Activated naive CD8-positive, alpha-beta T cell treated with anti-CD3 and anti-CD28 coated beads, Interleukin-2, amount 10 ng/mL, durations not matched to agents 7 days and 5 days (primary cell): ENCODE measurements around the gene RMRP. TPM values are rescaled to one million over a fixed set of nuclear protein-coding genes. Genes with fewer than 3 reads are reported as not detected.
"Not testable (repeated sequence)": the region's sequence is repeated elsewhere in the genome, so short reads cannot be mapped to it uniquely, and the experiment has no call there.

Experiments
- ATAC-seq: fragments of 150-1000 bp; cut with Tn5 transposase; one replicate; pipeline ENCODE4 v1.10.0; 2021; ENCODE audit warnings: low read depth, moderate library complexity
- POLR2A ChIA-PET: fragments of 350-600 bp; sonication (Branson Sonifier 250); formaldehyde crosslinking; loops from one replicate; lab custom pipeline; 2021; ENCODE audit warnings: antibody characterized with exemption; lab: Charles Lee
- DNase-seq: peaks from one replicate; pipeline ENCODE4 v3.0.0; 2021
- H3K27ac Mint-ChIP-seq: one replicate; pipeline ENCODE4 v1.8.0; 2022; ENCODE audit warnings: mild to moderate bottlenecking, mixed read lengths
- H3K27me3 Mint-ChIP-seq: one replicate; pipeline ENCODE4 v1.8.0; 2022; ENCODE audit warnings: mild to moderate bottlenecking, moderate library complexity, mixed read lengths
- H3K36me3 Mint-ChIP-seq: one replicate; pipeline ENCODE4 v1.8.0; 2021; ENCODE audit warnings: mild to moderate bottlenecking, mixed read lengths
- H3K4me1 Mint-ChIP-seq: one replicate; pipeline ENCODE4 v1.8.0; 2021; ENCODE audit warnings: mixed read lengths
- H3K4me3 Mint-ChIP-seq: one replicate; pipeline ENCODE4 v1.8.0; 2022; ENCODE audit warnings: mild to moderate bottlenecking, moderate library complexity, mixed read lengths
- H3K9me3 Mint-ChIP-seq: one replicate; pipeline ENCODE4 v1.8.0; 2021; ENCODE audit warnings: mixed read lengths
- total RNA-seq, 2 experiments: library from RNA; stranded (reverse); gene quantifications; one replicate each; pipeline ENCODE4 v1.2.3, GENCODE V29; 2021

RMRP gene
- total RNA-seq, 2 experiments from 2014 or later: 10,447 to 10,452 TPM

DNA sequence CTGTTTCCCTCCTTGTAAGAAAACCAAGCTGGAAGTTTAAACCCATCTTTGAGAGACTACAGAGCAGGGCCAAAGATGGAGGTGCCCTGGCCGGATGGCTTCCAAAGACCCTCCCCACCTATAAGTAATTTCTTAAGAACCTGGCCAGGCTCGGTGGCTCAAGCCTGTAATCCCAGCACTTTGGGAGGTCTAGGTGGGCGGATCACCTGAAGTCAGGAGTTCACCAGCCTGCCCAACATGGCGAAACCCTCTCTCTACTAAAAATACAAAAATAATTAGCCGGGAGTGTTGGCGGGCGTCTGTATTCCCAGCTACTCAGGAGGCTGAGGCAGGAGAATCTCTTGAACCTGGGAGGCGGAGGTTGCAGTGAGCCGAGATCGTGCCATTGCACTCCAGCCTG, 12.1 kb downstream of the RMRP start:
- Mint-ChIP-seq H3K36me3 (peaks cover 37% of the 10 kb centered on the region), H3K4me1 (peaks cover 44% of the 10 kb centered on the region), H3K27ac (peak overlapping the region; percentile 90), H3K4me3 (peak overlapping the region; percentile 87)
- not testable (repeated sequence) for H3K9me3 Mint-ChIP-seq, H3K27me3 Mint-ChIP-seq, DNase-seq, ATAC-seq
- POLR2A ChIA-PET: interaction anchor here (0.7 to 9.1 kb wide), 12 partner anchors 15 to 168 kb away, joined by 3 to 214 read pairs (median 8); partner anchors contain the start of genes ARHGEF39, CCDC107, CD72 and CREB3

DNA sequence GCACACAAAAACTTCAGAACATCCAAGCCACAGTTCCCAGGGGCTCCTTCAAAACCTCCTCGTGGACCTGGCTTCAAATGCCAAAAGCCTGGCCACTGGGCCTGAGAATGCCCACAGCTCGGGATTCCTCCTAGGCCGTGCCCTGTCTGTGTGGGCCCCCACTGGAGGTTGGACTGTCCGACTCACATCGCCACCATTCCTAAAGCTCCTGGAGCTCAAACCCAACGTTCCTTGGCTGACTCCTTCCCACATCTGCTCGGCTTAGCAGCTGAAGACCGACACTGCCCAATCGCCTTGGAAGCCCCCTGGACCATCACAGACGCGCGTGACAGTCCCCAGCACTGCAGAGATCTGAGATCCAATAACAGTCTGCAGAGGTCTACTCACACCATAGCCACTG, 14.8 kb downstream of the RMRP start:
- DNase-seq: no peak
- no peaks in the 10 kb centered on the region for H3K27me3 Mint-ChIP-seq
- POLR2A ChIA-PET: interaction anchor here (9.1 kb wide), 1 partner anchor 23 kb away, joined by 166 read pairs; the partner anchor contains the start of gene CD72
- H3K36me3 Mint-ChIP-seq: peaks cover 35% of the 10 kb centered on the region
- peaks cover 49% of the 10 kb centered on the region for H3K4me1 Mint-ChIP-seq
- no peak for ATAC-seq
- no peak overlapping the region for H3K27ac Mint-ChIP-seq
- H3K4me3 Mint-ChIP-seq: no peak overlapping the region
- H3K9me3 Mint-ChIP-seq: peaks cover 2% of the 10 kb centered on the region

DNA sequence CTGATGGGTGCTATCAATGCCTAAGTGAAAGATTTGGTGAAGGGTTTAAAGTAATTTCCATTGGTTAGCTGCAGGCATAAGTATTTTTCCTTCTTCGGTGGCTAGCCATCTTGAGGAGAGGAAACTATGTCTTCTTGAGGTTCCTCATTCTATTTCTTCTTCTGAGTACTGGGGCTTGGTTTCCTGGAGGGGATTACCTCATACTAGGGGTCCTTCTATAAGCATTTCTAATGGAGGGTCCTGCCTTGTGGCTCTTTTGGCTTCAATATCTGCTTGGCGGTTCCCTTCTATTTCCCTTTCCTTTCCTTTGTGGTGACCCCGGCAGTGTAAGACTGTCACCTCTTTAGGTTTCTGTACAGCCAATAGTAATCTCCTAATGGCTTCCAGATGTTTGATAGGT, 16.3 kb downstream of the RMRP start:
- Mint-ChIP-seq H3K27ac (peak overlapping the region; percentile 74), H3K36me3 (peaks cover 40% of the 10 kb centered on the region), H3K4me1 (peaks cover 50% of the 10 kb centered on the region), H3K4me3 (peak overlapping the region; percentile 28)
- POLR2A ChIA-PET: interaction anchor here (3.1 kb wide), 1 partner anchor 21 kb away, joined by 22 read pairs; no protein-coding TSS in a partner anchor
- H3K27me3 Mint-ChIP-seq, H3K9me3 Mint-ChIP-seq, ATAC-seq, DNase-seq: not testable (repeated sequence)

DNA sequence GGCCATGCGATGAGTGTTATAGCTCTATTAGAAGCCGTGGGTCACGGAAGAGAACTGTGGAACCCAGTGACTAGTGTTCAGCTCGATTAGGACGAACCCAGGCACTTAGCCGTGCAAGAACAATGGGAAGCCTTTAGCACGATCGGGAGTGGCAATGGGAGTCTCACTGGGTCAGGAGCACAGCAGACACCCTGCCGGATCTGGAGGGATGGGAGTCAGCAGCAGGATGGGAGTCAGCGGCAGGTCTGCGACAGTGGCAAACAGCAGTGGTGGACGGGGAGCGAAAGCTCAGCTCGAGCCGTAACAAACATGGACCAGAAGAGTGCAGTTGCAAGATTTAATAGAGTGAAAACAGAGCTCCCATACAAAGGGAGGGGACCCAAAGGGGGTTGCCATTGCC, 17.4 kb downstream of the RMRP start:
- H3K4me3 Mint-ChIP-seq, DNase-seq, H3K9me3 Mint-ChIP-seq, ATAC-seq, H3K27me3 Mint-ChIP-seq: not testable (repeated sequence)
- Mint-ChIP-seq H3K36me3 (peaks cover 41% of the 10 kb centered on the region), H3K4me1 (peaks cover 58% of the 10 kb centered on the region), H3K27ac (peak overlapping the region; percentile 62)
- POLR2A ChIA-PET: interaction anchor here (1.3 to 3.1 kb wide), 3 partner anchors 20 to 29 kb away, joined by 4 to 22 read pairs (median 5); no protein-coding TSS in a partner anchor

DNA sequence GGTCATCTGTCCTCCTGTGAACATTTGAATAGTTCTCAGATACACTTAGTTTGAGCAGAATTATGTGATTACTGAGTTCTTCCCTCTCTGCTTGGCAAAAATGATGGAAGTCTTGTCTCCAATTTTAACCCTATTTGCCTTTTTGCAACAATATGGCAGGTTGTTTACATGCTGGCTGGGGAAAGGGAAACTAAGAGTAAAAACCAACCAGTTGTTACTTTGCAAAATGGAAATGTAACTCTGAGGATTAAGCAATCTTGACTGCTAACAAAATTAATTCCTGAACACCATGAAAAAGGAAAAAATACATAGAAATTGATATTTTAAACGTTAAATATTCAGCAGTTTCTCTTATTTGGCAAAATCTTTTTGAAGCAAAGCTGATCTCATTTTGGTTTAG, 18.2 kb downstream of the RMRP start:
- peaks cover 40% of the 10 kb centered on the region for H3K36me3 Mint-ChIP-seq
- peak; percentile 31 for ATAC-seq
- POLR2A ChIA-PET: interaction anchor here (0.7 to 3.1 kb wide), 8 partner anchors 7 to 1002 kb away, joined by 3 to 22 read pairs (median 4); partner anchors contain the start of gene SIGMAR1

DNA sequence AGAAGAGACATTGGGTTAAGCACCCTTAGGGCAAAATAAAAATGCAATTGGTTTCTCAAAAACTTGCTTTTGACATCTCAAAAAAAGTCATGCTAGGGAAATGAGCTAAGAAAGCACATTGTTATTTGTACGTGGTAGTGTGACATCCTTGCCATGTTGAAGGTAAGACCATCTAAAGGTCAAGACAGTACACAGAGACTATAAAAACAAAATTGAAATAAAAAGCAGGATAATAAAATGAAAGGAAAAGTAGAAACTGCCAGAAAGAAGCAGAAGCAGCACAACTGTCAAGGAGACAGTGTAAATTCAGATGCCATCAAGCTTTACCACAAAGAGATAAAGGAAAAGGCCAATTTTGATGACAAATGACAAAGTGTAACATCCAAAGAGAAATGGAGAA, 18.6 kb downstream of the RMRP start:
- not testable (repeated sequence) for H3K27me3 Mint-ChIP-seq, H3K9me3 Mint-ChIP-seq, DNase-seq
- Mint-ChIP-seq H3K4me3 (peak overlapping the region; percentile 56), H3K4me1 (peaks cover 51% of the 10 kb centered on the region), H3K36me3 (peaks cover 36% of the 10 kb centered on the region), H3K27ac (peak overlapping the region; percentile 87)
- ATAC-seq: peak; percentile 63
- POLR2A ChIA-PET: interaction anchor here (0.7 to 3.1 kb wide), 7 partner anchors 8 to 1002 kb away, joined by 3 to 22 read pairs (median 3); partner anchors contain the start of gene SIGMAR1

More for the DNA sequence above, 18.2 kb downstream of the RMRP start:
- Mint-ChIP-seq H3K27me3 (no peaks in the 10 kb centered on the region), H3K4me1 (peaks cover 55% of the 10 kb centered on the region), H3K4me3 (peak overlapping the region; percentile 56), H3K27ac (peak overlapping the region; percentile 87), H3K9me3 (peaks cover 2% of the 10 kb centered on the region)
- DNase-seq: no peak

DNA sequence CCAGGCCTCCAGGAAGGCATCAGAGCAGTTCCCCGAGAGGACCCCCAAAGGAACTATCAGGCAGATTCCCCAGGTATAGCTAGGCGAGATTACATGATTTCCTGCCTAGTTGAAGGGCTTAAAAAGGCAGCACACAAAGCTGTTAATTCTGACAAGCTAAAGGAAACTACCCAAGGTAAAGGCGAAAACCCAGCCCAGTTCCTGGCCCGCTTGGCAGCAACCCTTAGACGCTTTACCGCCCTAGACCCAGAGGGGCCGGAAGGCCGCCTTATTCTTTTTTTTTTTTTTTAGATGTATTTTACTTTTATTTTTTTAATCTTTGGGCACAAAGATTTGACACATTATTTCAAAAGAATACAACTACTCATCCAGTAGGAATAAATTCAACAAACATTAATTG, 19.1 kb downstream of the RMRP start:
- ATAC-seq: peak; percentile 81
- peak overlapping the region; percentile 56 for H3K4me3 Mint-ChIP-seq
- DNase-seq: not testable (repeated sequence)

DNA sequence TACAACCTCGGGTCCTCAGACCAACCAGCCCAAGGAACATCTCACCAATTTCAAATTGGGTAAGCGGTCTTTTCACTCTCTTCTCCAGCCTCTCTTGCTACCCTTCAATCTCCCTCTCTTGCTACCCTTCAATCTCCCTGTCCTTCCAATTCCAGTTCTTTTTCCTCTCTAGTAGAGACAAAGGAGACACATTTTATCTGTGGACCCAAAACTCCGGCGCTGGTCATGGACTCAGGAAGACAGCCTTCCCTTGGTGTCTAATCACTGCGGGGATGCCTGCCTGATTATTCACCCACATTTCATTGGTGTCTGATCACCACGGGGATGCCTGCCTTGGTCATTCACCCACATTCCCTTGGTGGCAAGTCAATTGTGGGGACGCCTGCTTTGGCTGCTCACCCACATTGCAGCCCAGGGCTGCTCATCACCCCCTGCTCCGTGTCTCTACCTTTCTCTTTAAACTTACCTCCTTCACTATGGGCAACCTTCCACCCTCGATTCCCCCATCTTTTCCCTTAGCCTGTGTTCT, 20.3 kb downstream of the RMRP start:
- H3K9me3 Mint-ChIP-seq, POLR2A ChIA-PET, H3K4me3 Mint-ChIP-seq, H3K27ac Mint-ChIP-seq, DNase-seq, H3K27me3 Mint-ChIP-seq, ATAC-seq: not testable (repeated sequence)
- H3K36me3 Mint-ChIP-seq: peaks cover 28% of the 10 kb centered on the region
- peaks cover 43% of the 10 kb centered on the region for H3K4me1 Mint-ChIP-seq

More for the DNA sequence above, 19.1 kb downstream of the RMRP start:
- peaks cover 35% of the 10 kb centered on the region for H3K36me3 Mint-ChIP-seq
- peaks cover 51% of the 10 kb centered on the region for H3K4me1 Mint-ChIP-seq
- not testable (repeated sequence) for H3K9me3 Mint-ChIP-seq, H3K27me3 Mint-ChIP-seq
- peak overlapping the region; percentile 87 for H3K27ac Mint-ChIP-seq
- POLR2A ChIA-PET: interaction anchor here (0.6 to 3.1 kb wide), 9 partner anchors 8 to 1001 kb away, joined by 3 to 22 read pairs (median 4); partner anchors contain the start of genes SIGMAR1 and SIT1

DNA sequence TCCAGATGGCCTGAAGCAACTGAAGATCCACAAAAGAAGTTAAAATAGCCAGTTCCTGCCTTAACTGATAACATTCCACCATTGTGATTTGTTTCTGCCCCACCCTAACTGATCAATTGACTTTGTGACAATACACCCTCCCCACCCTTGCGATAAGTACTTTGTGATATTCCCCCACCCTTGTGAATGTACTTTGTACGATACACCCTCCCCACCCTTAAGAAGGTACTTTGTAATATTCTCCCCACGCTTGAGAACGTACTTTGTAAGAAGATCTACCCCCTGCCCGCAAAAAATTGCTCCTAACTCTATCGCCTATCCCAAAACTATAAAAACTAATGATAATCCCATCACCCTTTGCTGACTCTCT, 21.0 kb downstream of the RMRP start:
- not testable (repeated sequence) for H3K4me3 Mint-ChIP-seq, H3K9me3 Mint-ChIP-seq, DNase-seq, H3K27me3 Mint-ChIP-seq, ATAC-seq, H3K27ac Mint-ChIP-seq
- peaks cover 43% of the 10 kb centered on the region for H3K4me1 Mint-ChIP-seq
- POLR2A ChIA-PET: interaction anchor here (2.0 kb wide), 1 partner anchor 10 kb away, joined by 6 read pairs; no protein-coding TSS in a partner anchor
- peaks cover 28% of the 10 kb centered on the region for H3K36me3 Mint-ChIP-seq

DNA sequence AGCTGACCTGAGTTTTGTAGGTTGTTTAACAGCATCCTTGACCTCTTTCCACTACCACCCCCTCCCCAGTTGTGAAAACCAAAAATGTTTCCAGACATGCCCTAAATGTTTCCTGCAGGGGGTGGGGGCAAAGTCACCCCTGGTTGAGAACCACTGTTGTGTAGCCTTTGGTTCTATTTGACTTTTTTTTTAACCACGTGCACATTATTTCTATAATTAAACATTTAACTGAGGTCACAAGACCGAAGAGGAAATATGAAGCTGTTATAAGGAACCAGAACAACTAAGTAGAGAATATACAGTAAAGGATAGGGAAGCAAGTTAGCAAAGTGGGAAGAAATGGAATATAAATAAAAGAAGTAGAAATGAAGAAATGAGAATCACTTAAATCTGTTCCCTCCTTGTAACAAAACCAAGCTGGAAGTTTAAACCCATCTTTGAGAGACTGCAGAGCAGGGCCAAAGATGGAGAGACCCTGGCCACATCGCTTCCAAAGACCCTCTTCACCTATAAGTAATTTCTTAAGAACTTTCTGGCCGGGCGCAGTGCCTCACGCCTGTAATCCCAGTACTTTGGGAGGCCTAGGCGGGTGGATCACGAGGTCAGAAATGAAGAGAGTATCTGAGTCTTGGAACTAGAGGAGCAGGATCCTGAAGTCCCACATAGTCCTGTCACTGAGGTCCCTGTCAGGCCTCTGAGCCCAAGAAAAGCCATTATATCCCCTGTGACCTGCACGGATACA, 21.5 kb downstream of the RMRP start:
- Mint-ChIP-seq H3K9me3 (peaks cover 2% of the 10 kb centered on the region), H3K36me3 (peaks cover 24% of the 10 kb centered on the region), H3K4me3 (peak overlapping the region; percentile 7), H3K27ac (peak overlapping the region; percentile 19), H3K4me1 (peaks cover 39% of the 10 kb centered on the region), H3K27me3 (no peaks in the 10 kb centered on the region)
- POLR2A ChIA-PET: interaction anchor here (0.7 to 2.0 kb wide), 3 partner anchors 11 to 13 kb away, joined by 3 to 6 read pairs (median 4); no protein-coding TSS in a partner anchor
- ATAC-seq (no peak), DNase-seq (no peak)

DNA sequence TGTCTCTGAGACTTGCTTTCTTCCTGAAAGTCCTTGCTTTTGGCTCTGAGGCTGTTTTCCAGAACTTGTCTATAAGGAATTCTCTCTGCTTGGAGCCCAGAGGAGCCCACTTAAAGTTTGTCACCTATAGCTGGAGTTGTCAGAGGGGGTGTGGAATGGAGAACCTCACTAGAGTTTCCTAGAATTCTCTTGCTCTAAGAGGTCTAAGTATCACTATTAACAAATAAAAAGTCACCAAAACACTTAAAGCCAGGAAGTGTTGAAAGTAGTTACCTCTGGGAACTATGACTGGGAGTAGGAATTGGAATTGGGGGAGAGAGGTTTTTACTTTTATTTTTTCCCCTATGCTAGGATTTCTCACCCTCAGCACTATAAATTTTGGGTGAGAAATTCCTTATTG, 22.1 kb downstream of the RMRP start:
- H3K27ac Mint-ChIP-seq: no peak overlapping the region
- H3K4me1 Mint-ChIP-seq: peaks cover 33% of the 10 kb centered on the region
- no peaks in the 10 kb centered on the region for H3K27me3 Mint-ChIP-seq
- POLR2A ChIA-PET: interaction anchor here (0.7 to 2.0 kb wide), 5 partner anchors 10 to 31 kb away, joined by 3 to 6 read pairs (median 4); partner anchors contain the start of gene TESK1
- no peak overlapping the region for H3K4me3 Mint-ChIP-seq
- H3K9me3 Mint-ChIP-seq: peaks cover 2% of the 10 kb centered on the region
- DNase-seq: no peak
- H3K36me3 Mint-ChIP-seq: peaks cover 19% of the 10 kb centered on the region
- no peak for ATAC-seq

DNA sequence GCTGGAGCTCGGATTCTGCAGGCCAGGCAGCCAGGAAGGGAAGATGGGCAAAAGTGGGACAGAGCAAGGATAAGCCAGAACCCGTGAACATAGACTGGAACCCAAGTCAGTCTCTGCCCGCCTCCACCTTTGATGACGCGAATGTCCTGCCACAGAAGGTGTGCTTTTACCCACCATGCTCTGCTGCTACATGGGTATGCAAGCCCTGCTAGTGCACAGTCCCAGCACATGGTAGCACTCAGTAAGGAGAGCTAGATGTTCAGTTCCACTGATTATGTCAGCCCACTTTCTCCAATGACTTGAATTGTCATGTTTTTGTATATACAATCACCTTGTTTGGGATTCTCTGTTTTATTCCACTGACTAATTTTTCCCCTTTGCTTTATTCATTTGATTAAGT, 28.2 kb downstream of the RMRP start:
- H3K27ac Mint-ChIP-seq: peak overlapping the region; percentile 8

More for the DNA sequence above, 28.2 kb downstream of the RMRP start:
- no peaks in the 10 kb centered on the region for H3K9me3 Mint-ChIP-seq
- no peak overlapping the region for H3K4me3 Mint-ChIP-seq
- DNase-seq (no peak), ATAC-seq (peak; percentile 18)
- POLR2A ChIA-PET: interaction anchor here (0.6 to 2.5 kb wide), 3 partner anchors 10 to 43 kb away, joined by 3 to 14 read pairs (median 3); no protein-coding TSS in a partner anchor
- peaks cover 10% of the 10 kb centered on the region for H3K4me1 Mint-ChIP-seq
- no peaks in the 10 kb centered on the region for H3K27me3 Mint-ChIP-seq
- peaks cover 4% of the 10 kb centered on the region for H3K36me3 Mint-ChIP-seq
